ENCODE results near the gene PSAT1.
A peak's percentile ranks its signal among the peaks of the same experiment; 100 is the strongest.
"Not testable (repeated sequence)": the region's sequence is repeated elsewhere in the genome, so short reads cannot be mapped to it uniquely, and the experiment has no call there.

The PSAT1 gene

GRCh38 chr9:78296893-78297671 is at the start of gene PSAT1:
Gene PSAT1 (plus strand): TSS chr9:78297125. CDS start chr9:78297211, 86 bp downstream.
- DNase-seq: peak; percentile 98

DNA sequence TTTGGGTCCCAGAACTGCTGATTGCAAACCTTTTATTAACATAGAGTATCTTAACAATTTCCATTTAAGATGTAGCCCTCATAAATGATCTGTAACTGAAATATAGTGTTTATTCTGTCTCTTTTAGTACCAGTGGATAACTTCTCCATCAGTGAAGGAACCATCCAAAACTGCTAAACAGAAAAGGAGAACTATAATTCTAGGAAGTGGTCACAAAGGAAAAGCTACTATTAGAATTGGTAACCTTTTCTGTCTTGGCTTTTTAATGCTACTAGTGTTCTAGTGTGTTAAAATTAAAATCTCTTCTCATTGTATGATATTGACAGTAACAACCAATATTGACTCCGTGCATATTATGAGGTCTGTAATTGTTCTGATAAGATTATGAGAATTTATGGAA is 48.3 kb upstream of the PSAT1 start:
- DNase-seq: no peak

DNA sequence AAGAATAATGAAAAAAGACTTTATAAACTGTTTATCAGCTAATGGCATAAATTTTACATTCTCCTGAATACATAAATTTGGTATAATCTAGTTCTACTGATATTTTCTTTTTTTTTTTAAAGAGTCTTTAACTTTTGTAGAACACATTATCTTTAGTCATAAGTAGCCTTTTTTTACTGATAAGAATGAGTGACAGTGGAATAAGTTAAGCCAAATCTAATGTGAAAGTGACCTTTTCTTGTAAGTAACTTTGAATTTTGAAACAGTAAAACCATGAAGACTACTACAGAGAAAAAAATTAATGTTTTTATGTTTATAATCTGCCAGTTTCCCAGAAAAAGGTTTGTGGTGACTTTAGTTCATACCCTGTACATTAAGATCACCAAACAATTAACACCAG is 47.4 kb upstream of the PSAT1 start:
- DNase-seq: no peak

DNA sequence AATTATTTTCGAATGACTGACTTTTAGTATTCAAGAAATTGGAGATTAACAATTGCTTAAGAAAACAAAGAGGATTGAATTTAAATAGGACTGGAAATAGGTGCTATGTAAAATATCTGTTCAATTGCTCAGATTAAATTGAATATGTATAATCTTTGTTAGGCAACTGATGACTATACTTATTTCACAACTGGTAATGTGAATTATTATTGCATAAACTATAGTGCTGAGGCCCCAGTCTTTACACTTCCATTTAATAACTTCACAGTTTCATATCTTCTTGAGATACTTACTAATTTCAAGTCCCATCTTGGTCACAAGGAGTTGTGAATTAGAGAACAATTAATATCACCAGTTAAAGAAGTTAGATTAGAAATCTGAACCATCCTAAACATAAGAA is 44.3 kb upstream of the PSAT1 start:
- DNase-seq: no peak

GRCh38 chr9:78253285-78253684 is 43.6 kb upstream of the PSAT1 start:
- no peak for DNase-seq

DNA sequence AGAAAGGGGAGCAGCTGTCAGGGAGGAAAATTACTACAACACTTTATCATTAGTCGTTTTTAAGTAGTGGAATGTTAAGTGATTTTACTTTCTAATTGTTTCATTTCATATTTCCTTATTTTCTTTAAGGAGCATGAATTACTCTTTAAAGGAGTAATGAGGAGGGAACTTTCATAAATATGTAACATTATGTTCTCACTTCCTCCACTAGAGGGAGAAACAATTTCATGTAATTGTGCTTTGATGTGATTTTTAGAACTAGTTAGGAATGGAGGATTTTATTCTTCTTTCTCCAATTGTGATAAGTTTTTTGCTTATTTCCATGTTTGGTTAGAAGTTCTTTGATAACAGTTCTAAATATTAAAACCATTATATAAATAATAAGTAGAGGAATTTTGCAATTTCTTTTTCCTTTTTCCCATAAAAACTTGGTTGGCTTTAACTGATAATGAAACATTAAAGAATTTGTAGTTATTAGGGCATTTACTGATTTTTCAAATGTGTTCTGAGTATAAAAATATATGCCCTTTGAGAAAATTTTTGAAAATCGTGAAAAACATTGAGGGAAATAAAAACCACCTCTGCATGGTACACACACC is 35.4 kb upstream of the PSAT1 start:
- DNase-seq: peak; percentile 8

- DNase-seq: no peak
These were observed 34.3 kb upstream of the PSAT1 start for GRCh38 chr9:78262655-78263054.

- DNase-seq: no peak
These were observed 29.0 kb upstream of the PSAT1 start for GRCh38 chr9:78267889-78268288.

- DNase-seq: no peak
These were observed 27.1 kb upstream of the PSAT1 start for GRCh38 chr9:78269784-78270183.

GRCh38 chr9:78272307-78272706 is 24.6 kb upstream of the PSAT1 start:
- no peak for DNase-seq

DNA sequence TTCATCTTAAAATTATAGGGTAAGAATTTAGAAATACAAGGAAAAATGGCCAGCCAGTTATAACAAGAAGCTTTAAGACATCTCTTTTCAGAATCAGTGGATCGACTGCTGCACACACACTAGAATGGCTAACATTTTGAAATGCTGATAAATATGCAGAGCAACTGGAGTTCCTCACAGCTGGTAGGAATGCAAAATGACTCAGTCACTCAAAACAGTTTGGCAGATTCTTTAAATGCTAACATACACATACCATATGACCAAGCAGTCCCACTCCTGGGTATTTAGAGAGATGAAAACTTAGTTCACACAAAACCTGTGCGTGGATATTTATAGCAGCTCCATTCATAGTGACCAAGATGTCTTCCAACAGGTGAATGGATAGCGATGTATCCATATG is 23.2 kb upstream of the PSAT1 start:
- peak; percentile 20 for DNase-seq

DNA sequence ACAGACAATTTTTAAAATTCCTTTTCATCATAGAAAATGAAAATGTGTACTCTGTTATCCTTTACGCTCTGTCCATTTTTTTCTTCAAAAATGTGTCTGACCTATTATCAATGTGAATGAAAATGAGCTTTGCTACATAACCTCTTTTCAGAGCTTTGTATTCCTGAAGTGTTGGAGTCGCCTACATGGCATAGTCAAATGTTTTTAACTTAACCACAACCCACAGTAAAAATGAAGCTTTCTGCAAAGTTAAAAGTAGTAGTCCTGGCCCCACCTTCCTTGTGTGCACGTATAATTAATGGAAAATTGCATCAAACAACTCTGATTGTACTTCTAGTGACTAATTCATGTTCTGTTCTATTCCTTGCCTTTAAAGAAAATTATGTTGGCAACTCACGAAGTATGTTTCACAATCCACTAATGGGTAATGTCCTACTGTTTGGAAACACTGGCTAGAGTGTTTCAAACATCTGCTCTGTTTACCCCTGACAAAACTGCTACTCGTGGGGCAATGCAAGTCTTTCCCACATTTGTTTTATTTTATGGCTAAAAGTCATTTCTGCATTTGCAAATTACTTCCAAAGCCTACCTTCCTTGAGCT is 18.6 kb upstream of the PSAT1 start:
- DNase-seq: no peak

DNA sequence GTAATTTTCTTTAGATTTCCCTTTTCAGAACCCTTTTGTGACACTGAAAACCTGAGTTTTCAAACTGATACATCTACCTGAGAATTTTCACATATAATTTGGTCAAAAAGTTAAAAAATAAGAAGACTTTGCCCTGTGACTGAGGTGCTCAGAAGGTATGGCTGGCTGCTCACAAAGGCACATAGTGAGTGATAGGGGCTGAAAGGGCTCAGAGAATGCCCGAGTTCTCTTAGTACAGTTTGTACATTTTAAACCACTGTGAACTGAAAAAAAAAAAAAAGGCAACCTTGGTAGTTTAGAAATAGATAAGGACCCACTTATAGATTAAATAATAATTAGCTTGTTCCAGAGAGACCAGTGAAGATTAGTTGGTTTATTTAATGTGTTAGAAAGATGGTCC is 18.1 kb upstream of the PSAT1 start:
- DNase-seq: no peak

- no peak for DNase-seq
These were observed 15.8 kb upstream of the PSAT1 start for GRCh38 chr9:78280982-78281668.

DNA sequence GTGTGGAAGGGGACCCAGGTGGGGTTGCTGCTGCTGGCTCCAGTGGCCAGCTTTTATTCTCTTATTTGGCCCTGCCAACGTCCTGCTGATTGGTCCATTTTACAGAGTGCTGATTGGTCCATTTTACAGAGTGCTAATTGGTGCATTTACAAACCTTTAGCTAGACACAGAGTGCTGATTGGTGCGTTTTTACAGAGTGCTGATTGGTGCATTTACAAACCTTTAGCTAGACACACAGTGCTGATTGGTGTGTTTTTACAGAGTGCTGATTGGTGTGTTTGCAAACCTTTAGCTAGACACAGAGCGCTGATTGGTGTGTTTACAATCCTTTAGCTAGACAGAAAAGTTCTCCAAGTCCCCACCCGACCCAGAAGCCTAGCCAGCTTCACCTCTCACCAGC is 12.7 kb upstream of the PSAT1 start:
- not testable (repeated sequence) for DNase-seq

GRCh38 chr9:78286125-78286524 is 10.8 kb upstream of the PSAT1 start:
- DNase-seq: no peak

DNA sequence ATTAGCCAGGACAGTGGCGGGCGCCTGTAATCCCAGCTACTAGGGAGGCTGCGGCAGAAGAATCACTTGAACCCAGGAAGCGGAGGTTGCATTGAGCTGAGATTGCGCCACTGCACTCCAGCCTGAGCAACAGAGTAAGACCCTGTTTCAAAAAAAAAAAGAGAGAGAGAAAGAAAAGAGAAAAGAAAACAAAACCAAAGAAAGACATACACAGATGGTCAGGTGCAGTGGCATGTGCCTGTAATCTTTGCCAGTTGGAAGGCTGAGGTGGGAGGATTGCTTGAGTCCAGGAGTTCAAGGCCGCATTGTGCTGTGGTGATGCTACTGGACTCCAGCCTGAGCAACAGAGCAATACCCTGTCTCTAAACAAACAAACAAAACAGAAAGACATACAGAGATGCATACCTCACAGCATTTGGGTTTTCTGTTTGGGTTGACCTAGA is 10.0 kb upstream of the PSAT1 start:
- no peak for DNase-seq

DNA sequence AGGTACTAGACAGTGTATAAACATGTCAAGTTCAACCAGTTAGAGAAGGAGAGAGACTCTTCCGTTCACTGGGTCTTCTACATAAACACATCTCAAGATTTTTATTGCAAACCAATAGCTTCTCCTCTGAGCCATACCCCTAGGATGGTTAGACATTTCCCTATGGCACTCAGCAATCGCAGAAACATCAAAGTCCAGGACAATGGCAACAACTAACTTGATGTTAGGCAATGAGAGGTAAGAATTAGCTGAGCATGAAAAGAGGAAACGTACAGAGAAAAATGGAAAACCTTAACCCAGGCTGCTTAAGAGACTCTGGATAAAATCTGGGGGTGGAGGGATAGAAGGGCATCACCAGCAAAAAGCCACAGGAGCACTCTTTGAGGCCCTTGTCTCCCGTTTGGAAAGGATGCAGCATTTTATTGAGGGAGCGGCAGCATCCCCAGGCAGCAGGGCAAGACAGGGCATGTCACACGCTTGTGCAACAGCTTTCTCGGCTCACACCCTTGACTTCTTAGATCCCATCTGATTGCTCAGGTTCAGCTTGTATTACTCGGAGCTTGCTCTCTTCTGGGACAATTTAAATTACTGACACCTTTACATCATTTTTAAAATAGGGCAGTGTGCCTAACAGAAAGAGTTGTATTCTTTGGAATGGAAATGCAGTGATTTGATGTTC is 8.6 kb upstream of the PSAT1 start:
- no peak for DNase-seq

- no peak for DNase-seq
These were observed 7.5 kb upstream of the PSAT1 start for GRCh38 chr9:78289474-78289873.

- DNase-seq: no peak
These were observed 5.5 kb upstream of the PSAT1 start for GRCh38 chr9:78291240-78291925.

DNA sequence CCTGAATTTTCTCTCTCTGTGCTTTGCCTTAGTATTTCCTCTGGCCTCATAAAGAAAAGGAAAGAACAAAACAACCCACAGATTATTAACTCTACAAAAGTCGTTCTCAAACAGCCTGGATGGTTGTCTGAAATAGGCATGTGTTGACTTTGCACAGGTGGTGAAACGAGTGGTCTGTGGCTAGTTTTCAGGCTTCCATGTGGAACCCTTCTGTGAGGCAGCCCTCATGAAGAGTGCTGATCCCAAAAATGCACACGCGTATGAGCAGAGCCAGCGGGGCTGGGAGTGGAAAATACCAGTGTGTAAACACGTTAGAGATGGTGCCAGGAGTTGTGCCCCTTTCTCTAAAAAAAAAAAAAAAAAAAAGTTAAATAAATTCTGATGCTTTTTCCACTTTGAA is 4.9 kb upstream of the PSAT1 start:
- no peak for DNase-seq

- no peak for DNase-seq
These were observed 4.0 kb upstream of the PSAT1 start for GRCh38 chr9:78292716-78293497.

Measured in amniotic stem cell (primary cell).